ENCODE results near the gene DOHH.

The DOHH gene

DNA sequence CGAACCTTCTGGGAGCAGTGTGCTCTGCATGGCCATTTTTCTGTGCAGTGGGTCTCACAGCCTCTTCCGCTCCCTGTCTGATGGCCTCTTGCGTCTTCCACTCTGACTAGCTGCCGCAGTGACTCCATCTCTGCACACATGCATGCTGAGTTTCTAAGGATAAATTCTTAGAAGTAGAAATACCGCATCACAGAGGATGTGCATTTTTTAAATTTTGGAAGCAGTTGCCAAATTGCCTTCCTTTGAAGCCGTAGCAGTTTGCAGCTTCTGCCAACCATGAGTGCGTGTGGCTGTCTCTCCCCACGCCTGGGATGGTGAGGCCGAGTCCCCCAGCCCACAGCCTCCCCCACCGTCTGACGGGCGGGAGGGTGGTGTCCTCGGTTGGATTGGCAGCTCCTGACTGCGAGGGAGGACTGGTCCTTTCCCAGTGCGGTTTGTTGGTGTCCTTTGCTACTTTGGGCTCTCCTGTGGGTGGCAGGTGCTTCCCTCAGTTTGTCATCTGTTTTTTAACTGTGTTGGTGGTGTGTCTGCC lies 15.5 kb upstream of the DOHH start:
- TF ChIP-seq, protein P1, sequence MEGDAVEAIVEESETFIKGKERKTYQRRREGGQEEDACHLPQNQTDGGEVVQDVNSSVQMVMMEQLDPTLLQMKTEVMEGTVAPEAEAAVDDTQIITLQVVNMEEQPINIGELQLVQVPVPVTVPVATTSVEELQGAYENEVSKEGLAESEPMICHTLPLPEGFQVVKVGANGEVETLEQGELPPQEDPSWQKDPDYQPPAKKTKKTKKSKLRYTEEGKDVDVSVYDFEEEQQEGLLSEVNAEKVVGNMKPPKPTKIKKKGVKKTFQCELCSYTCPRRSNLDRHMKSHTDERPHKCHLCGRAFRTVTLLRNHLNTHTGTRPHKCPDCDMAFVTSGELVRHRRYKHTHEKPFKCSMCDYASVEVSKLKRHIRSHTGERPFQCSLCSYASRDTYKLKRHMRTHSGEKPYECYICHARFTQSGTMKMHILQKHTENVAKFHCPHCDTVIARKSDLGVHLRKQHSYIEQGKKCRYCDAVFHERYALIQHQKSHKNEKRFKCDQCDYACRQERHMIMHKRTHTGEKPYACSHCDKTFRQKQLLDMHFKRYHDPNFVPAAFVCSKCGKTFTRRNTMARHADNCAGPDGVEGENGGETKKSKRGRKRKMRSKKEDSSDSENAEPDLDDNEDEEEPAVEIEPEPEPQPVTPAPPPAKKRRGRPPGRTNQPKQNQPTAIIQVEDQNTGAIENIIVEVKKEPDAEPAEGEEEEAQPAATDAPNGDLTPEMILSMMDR (IDR thresholded peaks at IDR 0.05): no peak

DNA sequence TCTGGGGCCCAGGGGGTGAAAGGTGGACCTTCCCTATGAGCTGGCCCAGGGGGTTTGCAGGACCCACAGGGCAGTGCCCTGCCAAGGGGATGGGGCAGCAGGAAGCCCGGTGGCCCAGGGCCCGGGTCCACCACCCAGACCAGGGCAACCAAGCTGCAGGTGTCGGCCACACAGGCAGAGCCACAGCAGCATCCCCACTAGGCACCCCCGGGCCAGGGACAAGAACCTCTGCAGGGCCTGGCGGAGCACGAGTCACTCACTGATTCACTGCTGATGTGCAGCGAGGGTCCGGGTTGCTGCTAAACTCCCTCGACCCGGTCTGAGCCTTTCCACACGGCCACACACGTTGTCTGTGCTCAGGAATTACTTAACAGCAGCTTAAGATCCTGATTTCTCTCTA lies 14.5 kb upstream of the DOHH start:
- TF ChIP-seq, protein P1 (IDR thresholded peaks at IDR 0.05): no peak

DNA sequence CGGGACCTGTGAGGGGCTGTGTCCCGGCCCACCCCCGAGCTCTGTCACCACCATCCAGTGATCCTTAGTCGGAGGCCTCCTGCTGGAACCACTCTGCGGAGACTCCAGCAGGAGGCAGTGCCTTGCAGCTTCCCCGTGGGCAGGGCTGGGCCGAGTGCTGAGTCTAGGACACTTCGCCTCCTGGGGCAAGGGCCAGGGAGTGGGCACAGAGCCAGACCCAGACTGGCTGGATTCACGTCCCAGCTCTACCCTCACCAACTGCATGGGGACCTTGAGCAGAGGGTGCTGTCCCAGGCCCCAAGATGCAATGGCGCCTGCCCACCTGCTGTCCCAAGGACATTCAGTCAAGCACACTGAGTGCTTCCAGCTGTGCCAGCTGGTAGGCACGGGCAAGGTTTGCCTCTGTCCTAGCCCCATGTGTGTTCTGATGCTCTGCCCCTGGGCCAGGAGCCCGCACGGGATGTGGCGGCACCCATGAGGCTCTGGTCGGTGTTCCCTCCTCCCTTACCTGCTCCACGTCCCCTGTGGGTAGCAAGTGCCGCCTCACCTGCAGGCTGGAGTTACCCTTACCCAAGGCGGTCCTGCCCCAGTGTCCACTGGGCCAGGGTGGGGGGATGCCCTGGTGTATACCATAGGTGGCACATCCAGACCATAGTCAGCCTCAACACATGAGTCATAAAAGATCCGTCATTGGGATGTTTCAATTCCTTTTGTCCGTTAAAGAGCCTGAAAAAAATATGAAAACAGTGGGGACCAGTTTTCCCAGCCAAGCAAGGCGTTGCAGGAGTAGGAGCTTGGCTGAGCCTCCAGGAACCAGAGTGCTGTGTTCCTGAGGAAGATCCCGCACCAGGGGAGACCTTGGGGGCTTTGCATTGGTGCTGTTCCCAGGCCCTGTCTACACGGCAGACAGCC lies 13.0 kb upstream of the DOHH start:
- TF ChIP-seq, protein P1 (IDR thresholded peaks at IDR 0.05): no peak

DNA sequence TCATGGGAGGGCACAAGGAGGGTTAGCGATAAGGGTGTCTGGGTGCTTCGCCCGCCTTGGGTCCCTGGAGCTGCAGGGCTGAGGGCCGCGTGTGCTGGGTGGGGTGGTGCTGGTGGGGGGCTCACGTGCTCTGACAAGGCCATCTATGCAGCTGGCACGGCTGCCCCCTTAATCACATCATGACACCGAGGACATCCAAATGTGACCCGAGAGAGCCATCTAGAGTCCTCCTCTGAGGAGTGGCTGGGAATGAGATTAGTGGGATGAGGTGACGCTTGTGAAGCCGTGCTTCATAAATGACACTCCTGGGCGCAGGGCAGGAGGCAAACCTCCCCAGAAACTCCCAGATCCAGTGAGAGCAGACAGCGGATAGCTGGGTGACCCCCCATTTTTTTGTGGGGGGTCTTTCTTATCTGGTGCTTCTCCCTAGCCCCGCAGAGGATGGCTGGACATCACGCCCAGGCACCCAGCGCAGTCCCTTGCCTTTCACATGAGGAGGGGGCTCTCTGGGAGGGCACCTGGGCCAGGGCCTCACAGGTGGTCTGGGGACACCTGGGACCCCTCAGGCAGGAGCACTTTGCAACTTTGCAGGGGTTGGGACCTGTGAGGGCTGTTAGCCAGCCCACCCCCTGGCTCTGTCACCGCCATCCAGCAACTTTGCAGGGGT lies 12.2 kb upstream of the DOHH start:
- TF ChIP-seq, protein P1 (IDR thresholded peaks at IDR 0.05): no peak

DNA sequence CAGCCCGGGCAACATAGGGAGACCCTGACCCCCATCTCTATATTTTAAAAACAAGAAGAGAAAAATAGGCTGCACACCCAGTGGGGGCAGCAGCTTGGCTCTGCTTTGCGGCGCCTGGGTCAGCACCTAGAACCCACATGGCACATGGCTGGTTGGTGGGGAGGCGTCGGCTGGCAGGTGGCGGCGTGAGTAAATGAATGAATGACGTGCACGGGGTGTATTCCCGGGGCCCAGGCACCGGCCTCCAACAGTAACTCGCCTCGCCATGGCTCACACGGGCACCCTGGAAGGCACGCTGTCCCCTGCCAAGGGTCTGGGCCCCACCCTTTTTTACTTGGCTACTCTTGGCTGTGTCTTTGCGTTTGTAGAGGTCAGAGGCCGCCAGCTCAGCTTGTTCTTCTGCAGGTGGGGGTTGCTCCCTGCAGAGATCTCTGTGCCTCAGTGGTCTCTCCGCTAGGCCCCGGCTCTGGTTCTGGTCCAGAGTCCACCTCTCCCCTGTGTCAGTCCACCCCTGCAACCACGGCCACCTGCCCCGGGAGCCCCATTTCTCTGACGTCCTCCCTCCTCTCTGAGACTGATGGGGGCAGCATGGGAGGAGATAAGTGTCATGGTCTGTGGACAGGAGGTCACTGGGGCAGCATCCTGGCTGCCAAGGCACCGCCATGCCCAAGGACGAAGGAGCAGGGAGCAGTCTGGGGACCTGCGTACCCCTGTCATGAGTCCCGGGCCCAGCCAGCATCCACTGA lies 11.2 kb upstream of the DOHH start:
- TF ChIP-seq, protein P1 (IDR thresholded peaks at IDR 0.05): no peak

DNA sequence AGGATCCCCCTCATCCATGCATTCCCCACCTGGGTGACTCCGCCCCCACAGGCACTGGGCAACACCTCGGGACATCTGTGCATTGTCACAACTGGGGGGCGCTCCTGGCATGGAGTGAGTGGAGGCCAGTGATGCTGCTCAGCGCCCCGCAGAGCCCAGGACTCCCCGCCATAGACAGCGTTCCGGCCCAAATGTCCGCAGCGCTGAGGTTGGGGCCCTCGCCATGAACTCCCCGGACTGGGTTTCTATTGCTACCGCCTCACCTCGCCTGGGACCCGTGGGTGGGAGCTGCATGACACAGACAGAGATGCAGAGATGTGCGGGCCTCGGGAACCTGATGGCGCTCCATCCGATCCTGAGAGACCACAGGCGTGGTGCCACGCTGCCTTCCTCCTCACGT lies 10.3 kb upstream of the DOHH start:
- TF ChIP-seq, protein P1 (IDR thresholded peaks at IDR 0.05): no peak

DNA sequence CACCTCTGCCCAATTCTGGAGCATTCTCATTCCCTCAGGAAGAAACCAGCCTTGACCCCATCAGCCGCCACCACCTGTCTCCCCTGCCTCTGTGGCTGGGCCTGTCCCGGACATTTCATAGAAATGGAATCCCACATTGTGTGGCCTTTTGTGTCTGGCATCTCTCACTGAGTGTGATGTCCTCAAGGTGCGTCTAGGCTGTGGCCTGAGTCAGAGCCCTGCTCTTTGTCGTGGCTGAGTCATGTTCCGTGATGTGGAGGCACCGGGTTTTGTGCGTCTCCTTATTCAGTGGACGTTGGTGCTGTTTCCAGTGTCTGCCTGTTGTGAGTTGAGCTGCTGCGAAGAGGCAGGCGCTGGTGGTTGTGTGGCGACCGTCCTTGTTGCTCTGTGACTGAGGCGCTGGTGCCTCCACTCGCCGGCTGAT lies 9.1 kb upstream of the DOHH start:
- TF ChIP-seq, protein P1 (IDR thresholded peaks at IDR 0.05): no peak
